HEK293T (cell line): ENCODE data around the gene CCDC88C.

Experiments
- BHLHE40 ChIP-seq: fragments of 450-650 bp; IDR thresholded peaks from 2 replicates; pipeline ENCODE4 v1.6.1; 2016; ENCODE audit warnings: mild to moderate bottlenecking, moderate library complexity, borderline replicate concordance
- CTBP1 ChIP-seq: fragments of 450-650 bp; IDR thresholded peaks from 2 replicates; pipeline ENCODE4 v1.6.1; 2016; ENCODE audit warnings: borderline replicate concordance
- ELF4 ChIP-seq: fragments of 450-650 bp; IDR thresholded peaks from 2 replicates; pipeline ENCODE4 v1.6.1; 2017; ENCODE audit warnings: antibody characterized with exemption
- FOXA1 ChIP-seq: fragments of 450-650 bp; IDR thresholded peaks from 2 replicates; pipeline ENCODE4 v1.6.1; 2016; ENCODE audit warnings: mild to moderate bottlenecking
- FOXK2 ChIP-seq: fragments of 450-650 bp; IDR thresholded peaks from 2 replicates; pipeline ENCODE4 v1.6.1; 2016; ENCODE audit warnings: mild to moderate bottlenecking
- HDGF ChIP-seq: fragments of 450-650 bp; IDR thresholded peaks from 2 replicates; pipeline ENCODE4 v1.6.1; 2017; ENCODE audit warnings: antibody characterized with exemption, borderline replicate concordance
- L3MBTL2 ChIP-seq: fragments of 450-650 bp; conservative IDR thresholded peaks from 2 replicates; pipeline ENCODE4 v1.6.1; 2016; ENCODE audit warnings: mild to moderate bottlenecking
- LEF1 ChIP-seq: fragments of 450-650 bp; IDR thresholded peaks from 2 replicates; pipeline ENCODE4 v1.6.1; 2017; ENCODE audit warnings: mild to moderate bottlenecking, borderline replicate concordance
- NFRKB ChIP-seq: fragments of 450-650 bp; IDR thresholded peaks from 2 replicates; pipeline ENCODE4 v1.6.1; 2016; ENCODE audit warnings: mild to moderate bottlenecking, moderate library complexity
- PKNOX1 ChIP-seq: fragments of 450-650 bp; IDR thresholded peaks from 2 replicates; pipeline ENCODE4 v1.6.1; 2016
- SP1 ChIP-seq: fragments of 450-650 bp; IDR thresholded peaks from 2 replicates; pipeline ENCODE4 v1.6.1; 2017
- SUZ12 ChIP-seq: fragments of 450-650 bp; IDR thresholded peaks from 2 replicates; pipeline ENCODE4 v1.6.1; 2016; ENCODE audit warnings: mild to moderate bottlenecking

DNA sequence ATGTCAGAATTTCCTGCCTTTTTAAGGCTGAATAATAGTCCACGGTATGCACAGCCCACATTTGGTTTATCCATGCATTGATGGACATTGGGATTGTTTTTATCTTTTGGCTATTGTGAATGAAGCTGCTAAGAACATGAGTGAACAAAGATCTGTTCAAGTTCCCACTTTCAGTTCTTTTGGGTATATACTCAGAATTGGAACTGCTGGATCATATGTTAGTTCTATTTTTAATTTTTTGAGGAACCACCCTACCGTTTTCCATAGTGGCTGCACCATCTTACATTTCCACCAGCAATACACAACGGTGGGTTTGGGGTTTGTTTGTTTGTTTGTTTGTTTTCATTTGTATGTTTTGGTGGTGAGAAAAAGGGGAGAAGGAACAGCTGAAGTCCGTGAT, 179.5 kb downstream of the CCDC88C start:
- TF ChIP-seq NFRKB (no peak), ELF4 (no peak), FOXA1 (no peak), HDGF (no peak), SP1 (no peak), SUZ12 (no peak), BHLHE40 (no peak), LEF1 (no peak), PKNOX1 (no peak), CTBP1 (no peak), L3MBTL2 (no peak), FOXK2 (no peak)
